NB4 (cell line): ENCODE measurements around the gene SHISAL1.

Source experiments
- DNase-seq: peaks from one replicate; pipeline ENCODE4 v3.0.0; 2010; ENCODE audit warnings: low read depth
- H3K4me3 ChIP-seq: one replicate; pipeline ENCODE4 v1.5.1; 2011; ENCODE audit warnings: mild to moderate bottlenecking, low read depth, low read length, moderate library complexity
- MAX ChIP-seq: IDR thresholded peaks from 2 replicates; pipeline ENCODE4 v1.6.1; 2011; ENCODE audit warnings: low read depth, low read length
- MYC ChIP-seq: IDR thresholded peaks from 2 replicates; pipeline ENCODE4 v1.6.1; 2011; ENCODE audit warnings: low read depth, low read length
- POLR2A ChIP-seq: IDR thresholded peaks from 2 replicates; pipeline ENCODE4 v1.6.1; 2011; ENCODE audit warnings: mild to moderate bottlenecking; ENCODE audit not compliant: insufficient read length; ENCODE audit errors: extremely low read depth
- TF ChIP-seq, protein P1 (sequence below): IDR thresholded peaks from one replicate; pipeline ENCODE4 v1.5.1; 2012; ENCODE audit warnings: low read depth, low read length

The SHISAL1 gene

GRCh38 chr22:44254811-44255210 is 57.9 kb downstream of the SHISAL1 start:
- DNase-seq, result no peak
- TF ChIP-seq POLR2A (no peak), MAX (no peak), MYC (no peak)
- TF ChIP-seq, protein P1, sequence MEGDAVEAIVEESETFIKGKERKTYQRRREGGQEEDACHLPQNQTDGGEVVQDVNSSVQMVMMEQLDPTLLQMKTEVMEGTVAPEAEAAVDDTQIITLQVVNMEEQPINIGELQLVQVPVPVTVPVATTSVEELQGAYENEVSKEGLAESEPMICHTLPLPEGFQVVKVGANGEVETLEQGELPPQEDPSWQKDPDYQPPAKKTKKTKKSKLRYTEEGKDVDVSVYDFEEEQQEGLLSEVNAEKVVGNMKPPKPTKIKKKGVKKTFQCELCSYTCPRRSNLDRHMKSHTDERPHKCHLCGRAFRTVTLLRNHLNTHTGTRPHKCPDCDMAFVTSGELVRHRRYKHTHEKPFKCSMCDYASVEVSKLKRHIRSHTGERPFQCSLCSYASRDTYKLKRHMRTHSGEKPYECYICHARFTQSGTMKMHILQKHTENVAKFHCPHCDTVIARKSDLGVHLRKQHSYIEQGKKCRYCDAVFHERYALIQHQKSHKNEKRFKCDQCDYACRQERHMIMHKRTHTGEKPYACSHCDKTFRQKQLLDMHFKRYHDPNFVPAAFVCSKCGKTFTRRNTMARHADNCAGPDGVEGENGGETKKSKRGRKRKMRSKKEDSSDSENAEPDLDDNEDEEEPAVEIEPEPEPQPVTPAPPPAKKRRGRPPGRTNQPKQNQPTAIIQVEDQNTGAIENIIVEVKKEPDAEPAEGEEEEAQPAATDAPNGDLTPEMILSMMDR, result no peak
- H3K4me3 ChIP-seq, result no peak overlapping the region

- DNase-seq, result no peak
- TF ChIP-seq MYC (no peak), MAX (no peak), POLR2A (no peak)
- TF ChIP-seq, protein P1, result no peak
- H3K4me3 ChIP-seq, result no peak overlapping the region
Measured at GRCh38 chr22:44249376-44250147, 63.2 kb downstream of the SHISAL1 start.

DNA sequence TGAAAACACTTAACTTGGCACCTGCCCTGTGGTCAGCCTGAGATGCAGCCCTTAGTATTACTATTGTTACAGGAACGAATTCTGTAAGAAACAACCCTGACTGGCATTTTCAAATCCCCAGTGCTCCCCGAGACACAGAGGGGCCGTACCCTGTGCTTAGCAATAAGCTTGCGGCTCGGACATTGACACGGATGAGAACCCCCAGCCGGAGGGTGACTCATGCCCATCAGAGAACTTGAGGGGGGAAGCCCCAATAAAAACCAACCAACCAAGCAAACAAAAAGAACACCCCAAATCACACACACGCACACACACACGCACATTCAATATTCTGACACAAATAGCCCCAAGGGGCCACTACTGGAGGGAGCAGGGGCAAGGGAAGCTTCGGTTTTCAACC is 63.8 kb downstream of the SHISAL1 start:
- no peak overlapping the region for H3K4me3 ChIP-seq
- TF ChIP-seq POLR2A (no peak), MAX (no peak), MYC (no peak)
- TF ChIP-seq, protein P1, result no peak
- DNase-seq, result no peak

DNA sequence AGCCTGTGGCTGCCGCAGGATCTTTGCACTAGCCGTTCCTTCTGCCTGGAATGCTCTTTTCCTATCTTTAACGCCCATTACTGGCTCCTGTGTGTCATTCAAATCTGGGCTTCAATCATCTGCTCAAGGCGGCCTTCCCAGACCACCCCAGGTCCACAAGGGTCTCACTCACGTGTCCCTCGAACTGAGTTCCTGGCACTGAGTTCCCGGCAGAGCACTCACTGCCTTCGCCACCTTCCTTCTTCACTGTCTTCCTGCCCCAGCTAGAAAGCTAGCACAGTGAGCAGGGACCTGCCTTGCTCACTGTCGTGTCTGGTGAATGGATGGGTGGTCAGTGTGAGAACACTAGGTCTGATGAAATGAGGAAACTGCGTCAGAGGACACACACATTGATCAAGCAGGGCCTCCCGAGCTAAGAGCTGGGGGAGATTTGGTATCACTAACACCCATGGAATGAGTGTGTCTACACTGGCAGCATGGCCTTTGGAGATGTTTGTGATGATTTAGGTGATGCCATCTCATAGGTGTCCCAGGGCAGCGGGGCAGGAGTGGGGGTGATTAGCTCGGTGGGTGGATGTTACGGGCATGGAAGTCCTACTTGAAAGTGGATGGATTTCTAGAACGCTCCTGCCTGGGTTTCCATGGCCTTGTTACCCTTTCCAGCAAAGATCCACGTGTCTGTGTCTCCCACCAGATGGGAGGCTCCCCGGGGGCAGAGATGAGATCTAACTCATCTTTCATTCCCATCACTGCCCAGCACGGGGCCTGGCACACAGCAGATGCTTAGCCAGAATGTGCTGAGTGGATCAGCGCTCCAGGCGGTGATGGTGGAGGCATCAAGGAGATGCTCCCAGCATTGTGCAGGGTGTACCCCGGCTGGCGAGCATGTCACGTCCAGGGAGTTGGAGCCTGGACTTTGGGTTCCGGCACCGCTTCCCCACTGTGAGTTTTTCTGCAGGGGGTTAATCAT is 64.5 kb downstream of the SHISAL1 start:
- no peak overlapping the region for H3K4me3 ChIP-seq
- TF ChIP-seq POLR2A (no peak), MYC (no peak), MAX (no peak)
- TF ChIP-seq, protein P1, result no peak
- no peak for DNase-seq

GRCh38 chr22:44247346-44247745 is 65.4 kb downstream of the SHISAL1 start:
- TF ChIP-seq POLR2A (no peak), MAX (no peak), MYC (no peak)
- TF ChIP-seq, protein P1, result no peak
- no peak for DNase-seq
- H3K4me3 ChIP-seq, result no peak overlapping the region
